GM19238 (cell line): ENCODE data around the gene GPATCH1.
"Not testable (repeated sequence)": the region's sequence is repeated elsewhere in the genome, so short reads cannot be mapped to it uniquely, and the experiment has no call there.

Experiments
- DNase-seq: peaks from one replicate; pipeline ENCODE4 v3.0.0; 2011; ENCODE audit warnings: low spot score; ENCODE audit not compliant: insufficient read length

GPATCH1 gene, protein sequence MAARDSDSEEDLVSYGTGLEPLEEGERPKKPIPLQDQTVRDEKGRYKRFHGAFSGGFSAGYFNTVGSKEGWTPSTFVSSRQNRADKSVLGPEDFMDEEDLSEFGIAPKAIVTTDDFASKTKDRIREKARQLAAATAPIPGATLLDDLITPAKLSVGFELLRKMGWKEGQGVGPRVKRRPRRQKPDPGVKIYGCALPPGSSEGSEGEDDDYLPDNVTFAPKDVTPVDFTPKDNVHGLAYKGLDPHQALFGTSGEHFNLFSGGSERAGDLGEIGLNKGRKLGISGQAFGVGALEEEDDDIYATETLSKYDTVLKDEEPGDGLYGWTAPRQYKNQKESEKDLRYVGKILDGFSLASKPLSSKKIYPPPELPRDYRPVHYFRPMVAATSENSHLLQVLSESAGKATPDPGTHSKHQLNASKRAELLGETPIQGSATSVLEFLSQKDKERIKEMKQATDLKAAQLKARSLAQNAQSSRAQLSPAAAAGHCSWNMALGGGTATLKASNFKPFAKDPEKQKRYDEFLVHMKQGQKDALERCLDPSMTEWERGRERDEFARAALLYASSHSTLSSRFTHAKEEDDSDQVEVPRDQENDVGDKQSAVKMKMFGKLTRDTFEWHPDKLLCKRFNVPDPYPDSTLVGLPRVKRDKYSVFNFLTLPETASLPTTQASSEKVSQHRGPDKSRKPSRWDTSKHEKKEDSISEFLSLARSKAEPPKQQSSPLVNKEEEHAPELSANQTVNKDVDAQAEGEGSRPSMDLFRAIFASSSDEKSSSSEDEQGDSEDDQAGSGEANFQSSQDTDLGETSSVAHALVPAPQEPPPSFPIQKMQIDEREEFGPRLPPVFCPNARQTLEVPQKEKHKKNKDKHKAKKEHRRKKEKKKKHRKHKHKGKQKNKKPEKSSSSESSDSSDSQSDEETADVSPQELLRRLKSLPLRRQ

DNA sequence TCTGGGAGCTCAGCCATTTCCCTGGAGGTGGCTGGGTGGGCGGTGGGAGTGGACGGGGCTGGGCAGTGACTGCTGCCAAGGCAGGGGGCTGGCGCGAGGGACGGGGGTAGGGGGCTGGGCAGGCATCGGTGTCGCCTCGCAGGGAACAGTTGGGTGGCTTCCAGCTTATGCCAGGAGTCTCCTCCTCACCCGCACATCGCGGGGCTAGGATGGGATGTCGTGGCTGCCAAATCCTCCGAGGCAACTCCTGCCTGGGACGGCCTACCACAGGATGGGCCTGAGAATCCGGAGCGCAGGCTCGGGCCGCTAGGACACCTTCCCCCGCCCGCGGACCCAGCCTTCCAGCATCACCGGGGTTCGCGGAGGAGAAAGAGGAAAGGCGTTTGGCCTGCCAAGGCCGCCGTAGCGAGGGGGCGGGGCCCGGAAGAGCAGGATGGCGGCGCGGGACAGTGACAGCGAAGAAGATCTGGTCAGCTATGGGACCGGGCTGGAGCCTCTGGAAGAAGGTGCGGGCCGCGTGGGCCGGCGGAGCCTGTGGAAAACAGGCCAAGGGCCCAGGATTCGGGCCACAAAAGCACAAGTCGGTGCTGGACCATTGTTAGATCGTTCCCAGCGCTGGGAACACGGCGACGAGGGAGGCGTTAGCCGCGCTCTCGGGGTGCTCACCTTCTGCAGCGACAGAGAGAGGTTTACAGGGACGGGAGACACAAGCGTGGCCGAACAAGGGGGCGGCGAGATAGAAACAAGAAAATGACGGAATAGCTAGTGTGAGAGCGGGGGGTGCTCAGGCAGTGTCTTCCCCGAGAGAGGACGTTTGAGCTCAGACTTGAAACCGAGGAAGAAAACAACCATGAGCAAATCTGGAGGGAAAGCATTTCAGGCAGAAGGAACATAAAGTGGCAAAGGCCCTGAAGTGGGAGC is at the start of gene GPATCH1:
TSS of gene GPATCH1 (plus strand) at position 421 of the 921 bp plus-strand sequence. CDS start at position 434, 13 bp downstream.
- peak; percentile 87 for DNase-seq

DNA sequence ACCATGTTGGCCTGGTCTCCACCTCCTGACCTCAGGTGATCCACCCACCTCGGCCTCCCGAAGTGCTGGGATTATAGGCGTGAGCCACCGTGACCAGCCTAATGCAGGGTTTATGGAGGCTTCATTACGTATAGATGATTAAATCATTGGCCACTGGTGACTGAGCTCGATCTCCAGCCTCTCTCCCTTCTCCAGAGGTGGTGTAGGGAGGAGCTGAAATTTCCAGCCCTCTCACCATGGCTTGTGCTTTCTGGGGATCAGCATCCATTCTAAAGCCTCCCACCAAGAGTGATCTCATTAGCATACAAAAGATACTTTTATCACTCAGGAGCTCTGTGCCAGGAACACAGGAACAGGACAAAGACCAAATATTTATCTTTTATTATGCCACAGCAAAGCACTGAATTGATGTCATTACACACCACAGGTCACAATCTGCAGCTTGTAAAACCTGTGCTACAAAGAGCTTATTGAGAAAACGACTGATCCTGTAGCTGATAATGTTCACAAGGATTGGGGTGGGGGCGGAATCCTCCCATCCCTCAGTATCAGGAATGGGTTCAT is 48.7 kb upstream of the GPATCH1 start:
- DNase-seq: no peak

- DNase-seq: no peak
Measured at GRCh38 chr19:33035461-33035860, 45.5 kb upstream of the GPATCH1 start.

- DNase-seq: not testable (repeated sequence)
Measured at GRCh38 chr19:33036370-33037167, 44.4 kb upstream of the GPATCH1 start.

GRCh38 chr19:33037168-33038025 is 43.6 kb upstream of the GPATCH1 start:
- DNase-seq: not testable (repeated sequence)

DNA sequence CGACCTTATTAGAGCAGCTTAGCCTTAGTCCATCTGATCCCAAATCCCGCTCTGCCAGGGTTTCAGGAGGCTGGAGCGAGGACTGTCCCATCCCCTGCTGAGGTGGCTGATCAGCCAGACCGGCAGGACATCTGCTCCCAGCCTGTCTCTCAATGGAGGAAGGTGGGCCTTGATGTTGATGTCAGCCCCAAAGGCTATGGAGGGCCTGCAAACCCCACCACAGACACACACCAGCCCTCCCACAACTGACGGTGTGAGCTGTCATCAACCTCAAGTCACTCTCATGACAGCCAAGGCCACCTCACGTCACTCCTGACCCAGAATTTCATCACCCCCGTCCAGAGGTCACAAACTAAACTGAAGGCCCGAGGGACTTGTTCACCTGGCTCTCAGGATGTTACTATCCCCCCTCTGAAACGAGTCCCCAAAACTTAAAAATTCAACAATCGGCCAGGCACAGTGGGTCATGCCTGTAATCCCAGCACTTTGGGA is 41.8 kb upstream of the GPATCH1 start:
- DNase-seq: no peak

GRCh38 chr19:33039815-33040214 is 41.2 kb upstream of the GPATCH1 start:
- DNase-seq: no peak

DNA sequence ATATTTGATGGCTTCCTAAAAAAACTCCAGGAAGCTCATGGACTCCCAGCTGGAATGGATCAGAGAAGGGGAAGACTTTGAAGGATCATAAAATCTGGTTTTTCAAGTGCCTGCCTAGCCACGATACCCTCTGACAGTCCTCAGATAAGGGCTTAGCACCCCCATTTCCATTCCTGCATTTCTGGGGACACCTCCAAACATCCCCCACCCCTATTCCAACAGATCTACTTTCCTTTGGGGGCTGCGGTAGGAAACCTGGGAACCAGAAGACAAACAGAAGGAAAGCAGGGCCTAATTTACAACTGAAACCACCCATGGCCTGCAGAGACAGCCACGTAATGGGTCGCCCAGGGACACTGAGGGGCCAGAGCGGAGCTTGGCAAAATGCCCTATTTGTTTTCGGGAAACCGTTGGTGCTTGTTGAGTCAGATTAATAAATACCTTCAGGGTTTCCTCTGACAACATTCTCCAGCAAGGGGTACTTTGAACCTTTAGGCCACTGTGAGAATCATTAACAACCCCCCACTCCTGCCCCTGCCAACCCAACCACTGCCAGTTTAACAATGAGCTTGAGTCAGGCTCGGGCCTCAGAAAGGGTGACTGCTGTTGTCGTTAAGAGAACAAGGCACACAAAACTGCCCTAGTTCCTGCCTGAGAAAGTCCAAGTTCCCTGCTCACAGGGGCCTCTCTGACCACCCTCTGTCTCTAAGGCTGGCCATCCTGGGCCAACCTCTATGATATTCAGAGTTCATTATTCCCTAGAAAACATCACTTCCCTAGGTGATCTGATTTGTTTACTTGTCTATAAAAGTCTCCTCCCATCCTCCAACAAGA is 39.8 kb upstream of the GPATCH1 start:
- DNase-seq: no peak

- not testable (repeated sequence) for DNase-seq
Measured at GRCh38 chr19:33041828-33042160, 39.2 kb upstream of the GPATCH1 start.

DNA sequence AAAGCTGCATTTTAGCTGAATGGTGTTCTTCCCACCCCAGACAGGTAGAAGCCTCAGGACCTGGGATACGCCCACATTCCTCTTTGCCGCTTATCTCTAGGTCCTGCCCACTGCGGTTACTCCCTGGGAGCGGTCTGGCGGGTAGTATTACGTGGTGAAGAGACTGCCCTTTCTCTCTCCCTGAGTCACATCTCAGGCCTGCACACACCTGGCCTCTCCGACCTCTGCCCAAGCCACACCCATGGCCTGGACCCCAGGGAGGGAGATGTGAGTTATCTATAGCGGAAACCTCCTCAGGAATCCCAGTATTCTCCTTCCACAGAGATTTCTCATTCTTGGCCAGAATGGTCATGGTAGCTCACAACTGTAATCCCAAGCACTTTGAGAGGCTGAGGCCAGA is 33.6 kb upstream of the GPATCH1 start:
- no peak for DNase-seq

DNA sequence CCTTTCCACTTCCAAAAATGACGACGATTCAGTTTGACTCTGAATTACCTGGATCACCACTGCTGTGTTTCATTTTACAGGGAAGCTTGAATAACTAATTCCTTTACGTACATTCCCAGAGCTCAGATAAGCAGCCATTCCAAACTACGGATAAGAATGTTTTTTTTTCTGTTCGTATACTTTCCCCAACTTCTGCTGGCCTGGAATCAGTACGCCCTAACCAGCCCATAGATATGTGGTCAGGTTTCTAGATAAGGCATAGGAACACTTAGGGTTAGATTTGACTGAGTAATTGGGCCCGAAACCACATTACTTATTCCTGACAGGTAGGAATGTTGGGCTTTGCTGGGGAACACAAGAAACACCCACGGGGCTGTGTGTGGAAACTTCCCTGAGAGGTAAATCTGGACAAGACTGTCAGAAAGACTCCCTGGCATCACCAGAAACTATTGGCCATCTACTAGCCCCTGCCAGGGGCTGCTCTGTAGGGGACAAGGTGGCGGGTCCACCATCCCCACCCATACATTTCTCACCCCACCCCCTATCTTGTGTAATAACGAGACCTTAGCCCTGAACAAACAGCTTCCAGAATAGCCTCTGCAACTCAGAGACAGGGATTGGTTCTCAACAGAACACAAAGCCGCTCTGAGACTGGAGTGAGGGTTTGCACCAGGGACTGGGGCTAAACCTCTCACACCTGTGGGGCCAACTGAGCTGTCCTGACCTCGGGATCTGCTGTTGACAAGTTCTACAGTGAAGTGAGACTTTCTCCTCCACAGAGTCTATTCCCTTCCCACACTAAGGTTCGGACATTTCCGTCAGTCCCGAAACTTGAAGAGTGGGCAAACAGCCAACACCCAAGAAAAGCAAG is 31.9 kb upstream of the GPATCH1 start:
- no peak for DNase-seq

GRCh38 chr19:33050110-33050509 is 30.9 kb upstream of the GPATCH1 start:
- no peak for DNase-seq

- DNase-seq: no peak
Measured at GRCh38 chr19:33052352-33052972, 28.5 kb upstream of the GPATCH1 start.

DNA sequence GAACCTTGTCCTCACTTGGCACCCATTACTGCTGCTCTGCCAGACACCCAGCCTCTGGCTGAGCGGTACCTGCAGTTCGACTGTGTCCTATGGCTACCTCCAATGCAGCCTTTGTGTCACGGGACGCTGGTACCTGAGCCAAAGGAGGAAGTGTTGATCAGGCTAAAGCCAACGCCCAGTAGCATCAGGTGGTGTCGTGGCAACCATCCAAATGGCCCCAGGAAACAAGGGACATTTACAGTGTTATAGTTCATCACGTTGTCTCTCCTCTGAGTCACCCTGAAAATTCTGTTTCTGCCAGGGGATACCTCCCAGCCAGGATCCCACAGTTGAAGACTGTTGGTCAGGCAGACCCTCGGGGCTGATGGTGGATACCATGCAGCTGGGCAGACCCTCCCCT is 26.4 kb upstream of the GPATCH1 start:
- no peak for DNase-seq

GRCh38 chr19:33055718-33056117 is 25.3 kb upstream of the GPATCH1 start:
- DNase-seq: no peak

DNA sequence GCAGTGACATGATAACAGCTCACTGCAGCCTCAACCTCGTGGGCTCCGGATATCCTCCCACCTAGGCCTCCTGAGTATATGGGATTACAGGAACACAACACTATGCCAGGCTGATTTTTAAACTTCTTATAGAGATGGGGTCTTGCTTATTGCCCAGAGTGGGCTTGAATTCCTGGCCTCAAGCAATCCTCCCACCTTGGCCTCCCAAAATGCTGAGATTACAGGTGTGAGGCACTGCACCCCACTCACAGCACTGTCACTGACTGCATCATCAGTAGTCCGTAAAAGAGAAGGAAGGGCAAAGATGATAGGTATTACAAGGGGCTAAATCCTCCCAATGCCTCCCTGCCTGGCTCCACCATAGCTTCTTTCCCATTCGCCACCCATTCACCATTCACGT is 20.4 kb upstream of the GPATCH1 start:
- DNase-seq: no peak

DNA sequence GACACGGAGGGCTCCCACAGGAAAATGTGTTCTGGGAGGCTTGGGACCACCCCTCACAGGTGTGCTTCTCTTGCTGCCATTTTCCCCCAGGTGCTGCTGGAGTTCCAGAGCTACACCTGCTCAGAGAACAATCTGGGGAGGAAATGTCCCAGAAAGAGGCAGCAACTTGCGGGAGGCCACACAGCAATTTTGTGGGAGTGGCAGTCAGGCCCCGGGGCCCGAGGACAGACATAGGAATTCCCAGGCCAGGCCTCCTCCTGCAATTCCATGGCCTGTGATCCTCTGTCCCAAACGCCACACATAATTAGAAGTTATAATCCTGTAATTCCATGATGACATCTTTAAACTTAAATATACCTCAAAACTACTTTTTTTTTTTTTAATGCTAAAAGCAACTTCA is 18.1 kb upstream of the GPATCH1 start:
- no peak for DNase-seq
